ENCODE measurements around the gene SETD1B.

GRCh38 chr12:121798787-121799155, 5.0 kb upstream of the SETD1B start:
- TF ChIP-seq CTCF (IDR thresholded peaks at IDR 0.05) (no peak), POLR2A (IDR thresholded peaks at IDR 0.05) (no peak)

All from heart left ventricle (tissue), 13 donors.